MM.1S (cell line): ENCODE results near the gene LRRC4B.

ENCODE experiments used
- EZH2 ChIP-seq: fragments of 300-600 bp; sonication (generic); optimal IDR thresholded peaks from 2 replicates; pipeline ENCODE3; 2017; ENCODE audit warnings: low read depth, mild to moderate bottlenecking, antibody characterized with exemption, low read length, mixed read lengths
- TF ChIP-seq, protein P1 (sequence below): fragments of 300-600 bp; sonication (generic); IDR thresholded peaks from 2 replicates; pipeline ENCODE4 v1.5.1; 2016; ENCODE audit warnings: antibody characterized with exemption, low read length, mixed read lengths

DNA sequence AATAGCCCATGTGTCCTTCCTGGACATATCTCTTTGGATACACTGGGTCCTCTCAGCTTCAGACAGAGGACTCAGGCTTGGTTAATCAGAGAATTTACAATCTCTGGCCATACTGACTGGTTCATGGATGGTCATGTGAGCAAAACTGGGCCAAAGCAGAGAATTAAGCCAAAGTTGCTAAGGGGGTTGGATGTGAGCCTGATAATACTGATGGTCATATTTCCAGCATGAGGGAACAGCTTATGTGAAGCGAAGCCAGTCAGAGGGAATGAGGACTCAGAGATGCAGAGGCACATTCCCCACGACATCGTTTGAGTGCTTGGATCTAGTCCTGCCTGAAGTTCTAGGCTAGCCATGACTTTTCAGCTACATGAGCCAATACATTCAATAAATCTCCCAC lies 22.0 kb upstream of the LRRC4B start:
- TF ChIP-seq, protein P1, sequence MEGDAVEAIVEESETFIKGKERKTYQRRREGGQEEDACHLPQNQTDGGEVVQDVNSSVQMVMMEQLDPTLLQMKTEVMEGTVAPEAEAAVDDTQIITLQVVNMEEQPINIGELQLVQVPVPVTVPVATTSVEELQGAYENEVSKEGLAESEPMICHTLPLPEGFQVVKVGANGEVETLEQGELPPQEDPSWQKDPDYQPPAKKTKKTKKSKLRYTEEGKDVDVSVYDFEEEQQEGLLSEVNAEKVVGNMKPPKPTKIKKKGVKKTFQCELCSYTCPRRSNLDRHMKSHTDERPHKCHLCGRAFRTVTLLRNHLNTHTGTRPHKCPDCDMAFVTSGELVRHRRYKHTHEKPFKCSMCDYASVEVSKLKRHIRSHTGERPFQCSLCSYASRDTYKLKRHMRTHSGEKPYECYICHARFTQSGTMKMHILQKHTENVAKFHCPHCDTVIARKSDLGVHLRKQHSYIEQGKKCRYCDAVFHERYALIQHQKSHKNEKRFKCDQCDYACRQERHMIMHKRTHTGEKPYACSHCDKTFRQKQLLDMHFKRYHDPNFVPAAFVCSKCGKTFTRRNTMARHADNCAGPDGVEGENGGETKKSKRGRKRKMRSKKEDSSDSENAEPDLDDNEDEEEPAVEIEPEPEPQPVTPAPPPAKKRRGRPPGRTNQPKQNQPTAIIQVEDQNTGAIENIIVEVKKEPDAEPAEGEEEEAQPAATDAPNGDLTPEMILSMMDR = no peak
- TF ChIP-seq EZH2 = no peak
